Panc1 (cell line): ENCODE data around the gene CTNNA1. TPM values are rescaled to one million over a fixed set of nuclear protein-coding genes. Genes with fewer than 3 reads are reported as not detected.
"Not testable (repeated sequence)": the region's sequence is repeated elsewhere in the genome, so short reads cannot be mapped to it uniquely, and the experiment has no call there.

ENCODE experiments used
- ATAC-seq: fragments of 200-7000 bp; cut with Tn5 transposase; 2 replicates; pipeline ENCODE4 v1.9.1; 2020; ENCODE audit warnings: mild to moderate bottlenecking, moderate library complexity
- BruUV-seq: library from RNA; stranded (reverse); fragments of 400-500 nt; replicated peaks from 2 replicates; lab custom pipeline; 2021; lab: Mats Ljungman, UMichigan
- CTCF ChIA-PET: fragments of 300-600 bp; sonication (Branson Sonifier 250); formaldehyde crosslinking; loops from one replicate; lab custom pipeline; 2022; ENCODE audit warnings: antibody characterized with exemption; lab: Charles Lee
- POLR2A ChIA-PET: fragments of 300-600 bp; sonication (Branson Sonifier 250); formaldehyde crosslinking; loops from one replicate; lab custom pipeline; 2022; ENCODE audit warnings: antibody characterized with exemption; lab: Charles Lee
- DNase-seq: peaks from one replicate; pipeline ENCODE4 v3.0.0-alpha.2; 2010; ENCODE audit warnings: low read depth, low spot score
- H3K27ac ChIP-seq: 2 replicates; pipeline ENCODE4 v1.5.1; 2011; ENCODE audit warnings: mild to moderate bottlenecking, low read length, inconsistent platforms
- H3K27me3 ChIP-seq: fragments of 200-500 bp; sonication (Bioruptor generic); 2 replicates; pipeline ENCODE4 v1.6.0; 2014; ENCODE audit warnings: low read length, inconsistent platforms; ENCODE audit not compliant: control insufficient read depth, insufficient read depth
- H3K36me3 ChIP-seq: fragments of 200-500 bp; sonication (Bioruptor generic); 2 replicates; pipeline ENCODE4 v1.5.1; 2014; ENCODE audit warnings: inconsistent platforms, mild to moderate bottlenecking, low read length, moderate library complexity; ENCODE audit not compliant: control insufficient read depth, insufficient read depth
- H3K4me1 ChIP-seq: 2 replicates; pipeline ENCODE4 v1.5.1; 2011; ENCODE audit warnings: inconsistent platforms, mild to moderate bottlenecking, low read length, moderate library complexity; ENCODE audit not compliant: control insufficient read depth, insufficient read depth
- H3K4me3 ChIP-seq, 2 experiments: 2 replicates each; pipeline ENCODE4 v1.5.1; 2011 to 2012; ENCODE audit warnings: low read depth in 2 of 2, low read length in 2 of 2, mild to moderate bottlenecking in 2 of 2, inconsistent platforms in 1 of 2, moderate library complexity in 1 of 2
- H3K9me3 ChIP-seq: fragments of 200-500 bp; sonication (Bioruptor generic); 2 replicates; pipeline ENCODE4 v1.5.1; 2014; ENCODE audit warnings: low read depth, mild to moderate bottlenecking, inconsistent platforms, low read length, moderate library complexity; ENCODE audit not compliant: control insufficient read depth, insufficient read depth
- CTCF ChIP-seq: fragments of 450-650 bp; IDR thresholded peaks from 2 replicates; pipeline ENCODE4 v1.5.1; 2017; ENCODE audit warnings: mild to moderate bottlenecking
- POLR2AphosphoS5 ChIP-seq: IDR thresholded peaks from 2 replicates; pipeline ENCODE4 v1.6.1; 2012; ENCODE audit warnings: mild to moderate bottlenecking, low read depth, low read length, moderate library complexity
- REST ChIP-seq, 2 experiments: IDR thresholded peaks; 2 replicates each; pipeline ENCODE4 v1.6.1; 2011 to 2012; ENCODE audit warnings: low read depth in 2 of 2, control low read depth in 1 of 2, low read length in 1 of 2, mild to moderate bottlenecking in 1 of 2, moderate library complexity in 1 of 2; ENCODE audit not compliant: insufficient read depth in 1 of 2
- in situ Hi-C: cut with HindIII; loops from 2 replicates; pipeline ENCODE4 v1.10.0; 2016; ENCODE audit warnings: low sequenced_read_pairs, low pct_unique_long_range_greater_than_20kb
- intact Hi-C: fragments of 100-400 bp; cut with micrococcal nuclease; formaldehyde crosslinking; loops from one replicate; pipeline ENCODE4 v1.10.0; 2022; ENCODE audit not compliant: unreplicated experiment
- total RNA-seq: library from RNA; stranded (reverse); gene quantifications from one replicate; pipeline ENCODE4 v1.2.1, GENCODE V29; 2021; ENCODE audit not compliant: unreplicated experiment

The CTNNA1 gene
- total RNA-seq, 1 experiment from 2014 or later: 298 TPM

DNA sequence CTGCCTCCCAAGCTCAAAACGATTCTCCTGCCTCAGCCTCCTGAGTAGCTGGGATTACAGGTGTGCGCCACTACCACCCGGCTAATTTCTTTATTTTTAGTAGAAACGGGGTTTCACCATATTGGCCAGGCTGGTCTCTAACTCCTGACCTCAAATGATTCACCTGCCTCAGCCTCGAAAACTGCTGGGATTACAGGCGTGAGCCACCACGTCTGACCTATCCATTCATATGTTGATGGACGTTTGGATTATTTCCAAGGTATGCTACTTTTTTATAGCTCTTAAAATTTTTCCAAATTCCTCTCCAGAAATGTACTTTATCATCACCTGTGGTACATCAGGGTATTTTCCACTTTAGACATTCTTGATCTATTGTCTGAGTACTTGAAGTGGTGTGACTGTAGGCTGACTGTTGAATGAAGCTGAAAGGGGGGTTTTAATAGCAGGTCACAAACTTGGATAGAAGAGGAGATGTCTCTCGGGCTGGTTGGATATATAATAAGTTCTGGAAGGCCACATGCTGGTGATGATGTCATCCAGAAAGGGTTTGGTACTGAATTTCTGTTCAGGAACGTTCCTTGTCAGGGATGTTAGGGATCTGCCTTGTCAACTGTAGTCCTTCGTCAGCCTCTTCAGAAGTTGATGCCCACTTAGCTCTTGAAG lies 7.4 kb downstream of the CTNNA1 start:
- Histone ChIP-seq H3K36me3 (no peaks in the 10 kb centered on the region), H3K27me3 (no peaks in the 10 kb centered on the region), H3K27ac (no peak overlapping the region), H3K9me3 (no peaks in the 10 kb centered on the region), H3K4me3 (no peak overlapping the region), H3K4me1 (0 out of 2 replicates have a peak, but pooled peaks cover 1% of the 10 kb centered on the region)
- in situ Hi-C loops: no loop called here
- TF ChIP-seq POLR2AphosphoS5: no peak
- no TSS peak for BruUV-seq
- ChIA-PET POLR2A (interaction anchor here (0.6 kb wide), 1 partner anchor 85 kb away, joined by 4 read pairs; no protein-coding TSS in a partner anchor), CTCF (no interaction called here)
- intact Hi-C loops: no loop called here
- ATAC-seq (no peak), DNase-seq (no peak)

DNA sequence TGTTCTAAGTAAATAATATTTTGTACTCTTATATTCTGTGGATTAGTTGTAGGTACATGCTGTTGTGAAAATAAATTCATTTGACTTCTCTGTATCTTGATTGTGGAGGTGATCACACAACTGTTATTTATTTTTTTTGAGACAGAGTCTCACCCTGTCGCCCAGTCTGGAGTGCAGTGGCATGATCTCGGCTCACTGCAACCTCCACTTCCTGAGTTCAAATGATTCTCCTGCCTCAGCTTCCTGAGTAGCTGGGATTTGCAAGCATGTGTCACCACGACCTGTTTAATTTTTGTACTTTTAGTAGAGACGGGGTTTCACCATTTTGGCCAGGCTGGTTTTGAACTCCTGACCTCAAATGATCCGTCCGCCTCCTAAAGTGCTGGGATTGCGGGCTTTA lies 7.9 kb downstream of the CTNNA1 start:
- POLR2A ChIA-PET: interaction anchor here (0.6 kb wide), 1 partner anchor 86 kb away, joined by 4 read pairs; no protein-coding TSS in a partner anchor
- intact Hi-C loops: not testable (repeated sequence)

GRCh38 chr5:138761670-138762069 lies 8.4 kb downstream of the CTNNA1 start:
- BruUV-seq, H3K27ac ChIP-seq, H3K4me1 ChIP-seq, H3K4me3 ChIP-seq, DNase-seq, intact Hi-C loops, H3K9me3 ChIP-seq, H3K27me3 ChIP-seq, H3K36me3 ChIP-seq, in situ Hi-C loops: not testable (repeated sequence)
- peak; percentile 57; the same call in 1 of the 2 replicates for ATAC-seq
- CTCF ChIA-PET: interaction anchor here (0.6 kb wide), 1 partner anchor 28 kb away, joined by 3 read pairs; no protein-coding TSS in a partner anchor
- POLR2A ChIA-PET: interaction anchor here (0.7 kb wide), 1 partner anchor 500 kb away, joined by 3 read pairs; no protein-coding TSS in a partner anchor

More for the DNA sequence above, 7.9 kb downstream of the CTNNA1 start:
- H3K9me3 ChIP-seq, H3K36me3 ChIP-seq, ATAC-seq, DNase-seq, H3K4me3 ChIP-seq, in situ Hi-C loops, BruUV-seq, H3K27me3 ChIP-seq, H3K4me1 ChIP-seq, CTCF ChIA-PET, H3K27ac ChIP-seq: not testable (repeated sequence)

DNA sequence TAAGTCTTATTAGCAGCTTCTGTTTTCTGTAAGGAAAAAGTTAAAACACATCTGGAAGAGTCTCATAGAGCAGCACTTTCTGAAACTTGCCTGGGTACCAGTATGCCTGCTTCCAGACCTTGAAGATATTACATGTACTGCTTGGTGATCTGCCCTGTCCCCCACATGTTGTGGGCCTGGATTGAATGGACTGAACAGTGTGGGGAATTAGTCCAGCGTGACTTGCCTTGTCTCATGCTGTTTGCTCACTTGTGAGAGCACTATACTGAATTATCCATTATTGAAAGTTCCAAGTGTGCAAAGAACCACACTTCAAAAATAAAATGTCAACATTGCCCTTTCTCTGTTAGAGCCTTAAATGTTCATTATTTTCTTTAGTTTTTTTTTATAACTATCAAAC lies 8.9 kb downstream of the CTNNA1 start:
- no peak for TF ChIP-seq REST (IDR thresholded peaks at IDR 0.05; ENCODE audit: insufficient read depth in 1 of 2, low read depth in 2 of 2, low read length in 1 of 2)
- TF ChIP-seq CTCF: no peak
- TF ChIP-seq POLR2AphosphoS5: no peak
- Histone ChIP-seq H3K9me3 (no peaks in the 10 kb centered on the region), H3K27me3 (no peaks in the 10 kb centered on the region), H3K4me3 (no peak overlapping the region), H3K27ac (no peak overlapping the region), H3K4me1 (no peaks in the 10 kb centered on the region), H3K36me3 (no peaks in the 10 kb centered on the region)
- ChIA-PET POLR2A (interaction anchor here (0.7 kb wide), 2 partner anchors 50 to 500 kb away, joined by 3 read pairs; no protein-coding TSS in a partner anchor), CTCF (interaction anchor here (0.6 kb wide), 1 partner anchor 27 kb away, joined by 3 read pairs; no protein-coding TSS in a partner anchor)
- in situ Hi-C loops: no loop called here
- no peak for DNase-seq
- BruUV-seq: no TSS peak
- intact Hi-C loops: no loop called here
- no peak for ATAC-seq
